ENCODE measurements around the gene APBA2.
"Not testable (repeated sequence)": the region's sequence is repeated elsewhere in the genome, so short reads cannot be mapped to it uniquely, and the experiment has no call there.

- TF ChIP-seq CTCF (IDR thresholded peaks at IDR 0.05; ENCODE audit: low read length): peak; percentile 61
- TF ChIP-seq EZH2 (IDR thresholded peaks at IDR 0.05; ENCODE audit: borderline replicate concordance, low read length): not testable (repeated sequence)
Measured at GRCh38 chr15:29102173-29102794, 216.5 kb downstream of the APBA2 start.

All from OCI-LY1 (cell line).